ENCODE results near the gene POMGNT1. TPM values are rescaled to one million over a fixed set of nuclear protein-coding genes. Genes with fewer than 3 reads are reported as not detected.

Gene POMGNT1
- total and polyA plus RNA-seq, 2 donors (not counting 3 experiments of a cell fraction or from before 2014, with no cell fraction given): 64.4 to 67.5 TPM

DNA sequence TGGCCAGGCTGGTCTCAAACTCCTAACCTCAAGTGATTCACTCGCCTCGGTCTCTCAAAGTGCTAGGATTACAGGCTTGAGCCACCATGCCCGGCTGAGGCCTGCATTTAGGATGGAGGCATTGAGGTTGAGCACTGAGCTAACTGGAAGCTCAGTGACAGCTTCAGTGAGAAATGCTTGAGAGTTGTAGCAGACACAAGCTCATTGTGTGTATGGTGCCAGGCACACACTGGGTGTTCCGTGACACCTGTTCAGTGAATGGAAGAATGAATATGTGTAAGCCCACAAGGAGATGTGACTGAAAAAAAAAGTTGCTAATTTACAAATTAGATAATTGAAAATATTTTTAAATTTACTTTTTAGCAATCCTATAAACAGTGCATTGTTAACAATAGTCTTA lies 26.7 kb upstream of the POMGNT1 start:
- DNase-seq (ENCODE audit: low read depth, low spot score) (no peak), FAIRE-seq (no peak)
- Histone ChIP-seq H3K9ac (replicated peaks; ENCODE audit: extremely low read depth, insufficient read depth, low read length) (no peak overlapping the region), H3K9me1 (replicated peaks; ENCODE audit: control insufficient read depth, extremely low read depth, insufficient read depth, low read length) (no peaks in the 10 kb centered on the region), H2AFZ (ENCODE audit: low read depth, low read length) (no peak overlapping the region), H3K27ac (ENCODE audit: insufficient read depth, low read depth, low read length) (no peak overlapping the region), H3K4me2 (ENCODE audit: insufficient read depth, low read length) (no peak overlapping the region), H3K27me3 (ENCODE audit: control insufficient read depth in 2 of 2, insufficient read depth in 2 of 2, low read length in 2 of 2) (no peaks in the 10 kb centered on the region), H3K4me3 (replicated peaks in 1 of 3; ENCODE audit: insufficient read depth in 1 of 3, low read depth in 1 of 3, low read length in 3 of 3) (no peak overlapping the region), H3K79me2 (ENCODE audit: control insufficient read depth, insufficient read depth, low read length) (no peaks in the 10 kb centered on the region), H3K36me3 (ENCODE audit: control insufficient read depth in 2 of 2, extremely low read depth in 1 of 2, insufficient read depth in 2 of 2, low read length in 2 of 2) (no peaks in the 10 kb centered on the region), H4K20me1 (replicated peaks; ENCODE audit: control insufficient read depth, extremely low read depth, insufficient read depth, low read length) (no peaks in the 10 kb centered on the region), H3K4me1 (ENCODE audit: control insufficient read depth, extremely low read depth, insufficient read depth, low read length) (peaks cover 2% of the 10 kb centered on the region), H3K9me3 (replicated peaks; ENCODE audit: control insufficient read depth, insufficient read depth, low read length) (no peaks in the 10 kb centered on the region)
- ChIA-PET POLR2A (no interaction called here), CTCF (interaction anchor here (1.1 to 4.5 kb wide), 5 partner anchors 13 to 188 kb away, joined by 4 to 146 read pairs (median 6); partner anchors contain the start of gene POMGNT1)
- intact Hi-C loops (cut with micrococcal nuclease): loop anchor here (5.0 to 10.0 kb wide), 2 partner anchors 333 to 540 kb away; partner anchors contain the start of genes GPBP1L1 and TMEM69
- no TSS peak for BruUV-seq (replicated peaks)
- dilution Hi-C loops (cut with MboI; ENCODE audit: extremely low pct_ligation_motif_present, low sequenced_read_pairs): no loop called here
- TF ChIP-seq EZH2 (IDR thresholded peaks at IDR 0.05; ENCODE audit: borderline replicate concordance, low read depth, low read length, severe bottlenecking) (no peak), GATA2 (IDR thresholded peaks at IDR 0.05; ENCODE audit: insufficient read depth, insufficient read length, low read depth, low read length) (no peak), POLR2AphosphoS5 (IDR thresholded peaks at IDR 0.05; ENCODE audit: insufficient read depth, low read depth, low read length) (no peak), FOS (IDR thresholded peaks at IDR 0.05; ENCODE audit: borderline replicate concordance, insufficient read depth, low read length) (no peak), POLR2A (IDR thresholded peaks at IDR 0.05; ENCODE audit: low read depth, low read length) (no peak), MYC (IDR thresholded peaks at IDR 0.05; ENCODE audit: low read depth, low read length) (no peak), JUN (IDR thresholded peaks at IDR 0.05; ENCODE audit: borderline replicate concordance, insufficient read depth, insufficient read length, low read depth) (no peak), CTCF (IDR thresholded peaks at IDR 0.05; ENCODE audit: extremely low read depth in 1 of 2, insufficient read depth in 1 of 2, low read depth in 1 of 2, low read length in 2 of 2) (no peak)
- TF ChIP-seq, protein P1, sequence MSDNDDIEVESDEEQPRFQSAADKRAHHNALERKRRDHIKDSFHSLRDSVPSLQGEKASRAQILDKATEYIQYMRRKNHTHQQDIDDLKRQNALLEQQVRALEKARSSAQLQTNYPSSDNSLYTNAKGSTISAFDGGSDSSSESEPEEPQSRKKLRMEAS (IDR thresholded peaks at IDR 0.05; ENCODE audit: insufficient read depth, insufficient read length): no peak
